ENCODE measurements around the gene SLIT3.
A peak's percentile ranks its signal among the peaks of the same experiment; 100 is the strongest.

The SLIT3 gene

GRCh38 chr5:168697034-168697720 lies 603.8 kb downstream of the SLIT3 start:
- DNase-seq (ENCODE audit: low spot score) = no peak

GRCh38 chr5:168696611-168697010 lies 604.3 kb downstream of the SLIT3 start:
- no peak for DNase-seq (ENCODE audit: low spot score)

DNA sequence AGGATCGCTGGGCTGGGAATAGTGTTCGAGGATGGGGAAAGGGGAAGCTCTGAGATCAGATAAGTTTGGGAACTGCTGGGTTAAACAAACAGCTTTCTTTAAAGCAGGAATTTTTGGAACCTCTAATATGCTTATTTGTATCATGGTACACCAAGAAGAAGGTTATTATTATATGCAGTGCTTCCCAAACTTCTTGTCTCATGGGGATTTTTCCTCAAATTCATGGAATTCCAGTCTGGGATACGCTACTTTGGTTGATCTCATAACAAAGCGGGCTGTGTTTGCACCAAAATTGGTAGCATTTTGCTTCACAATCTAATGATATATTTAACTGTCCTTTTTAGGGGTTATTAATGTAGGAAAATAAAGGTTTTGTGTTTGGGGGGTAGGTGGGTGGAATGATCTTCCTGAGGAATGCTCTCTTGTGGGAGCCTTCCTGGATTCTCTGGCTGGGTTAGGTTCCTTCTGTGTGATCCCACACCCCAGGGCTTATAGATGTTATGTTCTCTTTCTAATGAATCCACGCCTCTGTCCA lies 605.6 kb downstream of the SLIT3 start:
- DNase-seq (ENCODE audit: low spot score) = no peak

GRCh38 chr5:168694289-168694688 lies 606.6 kb downstream of the SLIT3 start:
- no peak for DNase-seq (ENCODE audit: low spot score)

DNA sequence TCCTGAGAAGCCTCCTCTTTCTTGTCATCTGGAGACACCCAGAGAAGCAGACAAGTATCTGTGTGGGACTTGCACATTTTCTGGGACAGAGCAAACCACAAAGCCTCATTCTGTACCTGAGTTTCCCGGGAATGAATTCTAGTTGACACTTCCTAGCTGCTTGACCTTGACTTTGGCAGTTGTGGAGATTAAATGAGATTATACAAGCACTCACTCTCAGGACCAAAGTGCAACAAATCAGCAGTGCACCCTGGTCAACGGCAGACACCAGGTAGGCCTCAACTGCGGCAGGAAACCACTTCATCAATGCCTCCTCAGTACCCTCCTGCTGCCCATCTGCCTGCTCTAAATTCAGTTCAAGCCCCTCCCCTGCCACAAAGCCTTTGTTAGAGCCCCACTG lies 607.1 kb downstream of the SLIT3 start:
- no peak for DNase-seq (ENCODE audit: low spot score)

- DNase-seq (ENCODE audit: low spot score) = no peak
Measured at GRCh38 chr5:168693297-168693696, 607.6 kb downstream of the SLIT3 start.

- peak; percentile 33 for DNase-seq (ENCODE audit: low spot score)
Measured at GRCh38 chr5:168691891-168692290, 609.0 kb downstream of the SLIT3 start.

- no peak for DNase-seq (ENCODE audit: low spot score)
Measured at GRCh38 chr5:168689260-168689659, 611.7 kb downstream of the SLIT3 start.

DNA sequence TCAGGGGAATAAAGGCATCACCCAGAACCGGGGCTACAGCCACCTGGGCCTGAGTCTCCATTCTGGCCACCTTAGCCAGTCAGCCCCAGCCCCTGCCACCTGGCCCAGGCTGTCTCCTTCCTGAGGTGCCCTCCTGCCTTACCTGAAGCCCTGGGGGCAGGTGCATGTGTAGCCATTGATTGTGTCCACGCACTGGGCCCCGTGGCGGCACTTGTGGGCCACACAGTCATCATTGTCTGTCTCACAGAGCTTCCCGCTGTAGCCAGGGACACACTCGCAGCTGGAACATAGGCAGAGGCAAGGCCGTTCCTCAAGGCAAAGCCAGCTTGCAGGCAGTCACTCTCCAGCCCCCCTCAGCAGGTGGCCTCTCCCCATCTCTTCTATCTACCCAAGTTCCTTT lies 614.1 kb downstream of the SLIT3 start:
- no peak for DNase-seq (ENCODE audit: low spot score)

- DNase-seq (ENCODE audit: low spot score) = no peak
Measured at GRCh38 chr5:168685566-168685965, 615.4 kb downstream of the SLIT3 start.

DNA sequence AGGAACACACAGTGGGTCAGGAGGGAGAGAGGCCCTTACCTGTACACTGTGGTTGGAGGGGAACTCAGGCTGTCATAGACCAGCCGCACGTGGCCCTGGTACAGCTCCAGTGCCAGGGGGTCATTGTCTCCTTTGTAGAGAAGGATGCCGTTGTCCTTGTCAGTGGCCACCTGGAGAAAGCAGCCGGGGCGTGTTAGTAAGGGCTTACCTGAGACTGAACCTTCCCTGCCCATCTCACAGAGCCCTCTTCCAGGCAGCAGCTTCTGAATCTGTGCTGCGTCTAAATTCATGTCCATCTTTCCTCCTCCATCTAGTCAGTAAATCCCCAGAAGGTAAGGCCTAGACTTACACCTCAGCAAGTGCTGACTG lies 617.0 kb downstream of the SLIT3 start:
- no peak for DNase-seq (ENCODE audit: low spot score)

DNA sequence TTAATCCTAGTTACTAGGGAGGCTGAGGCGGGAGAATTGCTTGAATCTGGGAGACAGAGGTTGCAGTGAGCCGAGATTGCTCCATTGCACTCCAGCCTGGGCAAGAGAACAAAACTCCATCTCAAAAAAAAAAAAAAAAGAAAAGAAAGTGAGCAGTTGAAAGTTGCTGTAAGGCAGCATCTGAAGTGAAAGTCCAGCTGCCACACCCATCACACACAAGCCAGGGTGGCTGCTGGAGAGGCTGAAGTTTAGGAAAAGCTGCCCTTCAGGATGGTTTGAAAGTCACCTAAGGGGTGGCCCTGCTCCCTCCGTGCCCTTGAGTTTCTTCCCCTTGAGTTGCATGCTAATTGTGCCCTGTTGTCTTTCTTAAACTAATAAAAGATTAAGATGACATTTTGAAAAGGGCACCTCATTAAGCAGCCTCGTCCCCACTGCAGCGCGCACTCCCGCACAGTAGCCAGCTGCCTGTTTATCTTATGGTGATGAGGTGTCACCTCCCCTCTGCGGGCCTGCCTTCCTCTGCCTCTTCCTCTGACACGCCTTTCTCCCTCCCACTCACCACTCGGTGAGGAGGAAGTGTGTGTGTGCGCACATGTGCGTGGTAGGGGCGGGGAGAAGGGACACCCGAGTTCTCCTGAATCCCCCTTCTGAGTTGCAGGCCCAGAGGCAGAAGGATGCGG lies 617.6 kb downstream of the SLIT3 start:
- DNase-seq (ENCODE audit: low spot score) = no peak

GRCh38 chr5:168681556-168682183 lies 619.3 kb downstream of the SLIT3 start:
- DNase-seq (ENCODE audit: low spot score) = no peak

- no peak for DNase-seq (ENCODE audit: low spot score)
Measured at GRCh38 chr5:168680395-168680794, 620.5 kb downstream of the SLIT3 start.

- peak; percentile 90 for DNase-seq (ENCODE audit: low spot score)
Measured at GRCh38 chr5:168679515-168679920, 621.4 kb downstream of the SLIT3 start.

GRCh38 chr5:168676501-168676900 lies 624.4 kb downstream of the SLIT3 start:
- DNase-seq (ENCODE audit: low spot score) = no peak

GRCh38 chr5:168675883-168676408 lies 625.0 kb downstream of the SLIT3 start:
- no peak for DNase-seq (ENCODE audit: low spot score)

DNA sequence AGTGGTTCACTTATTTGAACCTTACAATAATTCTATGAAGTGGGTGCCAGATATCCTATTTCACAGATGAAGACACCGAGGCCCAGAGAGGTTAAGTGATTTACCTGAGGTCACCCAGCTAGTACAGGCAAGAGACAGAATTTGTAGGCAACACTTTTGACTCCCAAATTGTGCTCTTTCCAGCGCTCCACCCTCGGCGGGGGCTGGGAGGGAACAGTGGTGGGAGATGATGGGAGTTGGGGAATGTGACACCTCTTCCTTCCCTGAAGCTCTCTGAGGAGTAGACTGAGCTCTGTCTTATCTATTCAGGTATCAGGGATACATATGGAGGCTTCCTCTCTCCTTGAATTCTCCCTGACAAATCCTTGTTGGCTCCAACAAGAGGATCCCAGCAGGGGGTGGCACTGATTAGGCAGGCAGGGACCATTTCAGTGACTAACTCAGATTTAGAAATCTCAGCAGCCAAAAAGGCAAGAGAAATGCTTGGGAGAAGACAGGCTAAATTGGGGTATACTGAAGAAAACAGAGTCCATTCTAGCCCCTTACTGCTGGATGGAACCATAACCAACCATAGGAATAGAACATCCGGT lies 626.0 kb downstream of the SLIT3 start:
- no peak for DNase-seq (ENCODE audit: low spot score)

GRCh38 chr5:168672888-168673287 lies 628.1 kb downstream of the SLIT3 start:
- no peak for DNase-seq (ENCODE audit: low spot score)

GRCh38 chr5:168672016-168672415 lies 628.9 kb downstream of the SLIT3 start:
- no peak for DNase-seq (ENCODE audit: low spot score)

- peak; percentile 71 for DNase-seq (ENCODE audit: low spot score)
Measured at GRCh38 chr5:168670881-168671575, 629.9 kb downstream of the SLIT3 start.
